IMR-90 (cell line): ENCODE results near the gene INPP5A. TPM values are rescaled to one million over a fixed set of nuclear protein-coding genes. Genes with fewer than 3 reads are reported as not detected.

ENCODE experiments used
- ATAC-seq: fragments of 200-7000 bp; cut with Tn5 transposase; 2 replicates; pipeline ENCODE4 v1.9.1; 2020; ENCODE audit warnings: low read depth, mild to moderate bottlenecking, moderate library complexity
- BruUV-seq: library from RNA; stranded (reverse); fragments of 400-500 nt; replicated peaks from 2 replicates; lab custom pipeline; 2021; lab: Mats Ljungman, UMichigan
- CTCF ChIA-PET: fragments of 300-600 bp; formaldehyde crosslinking; extraction: SDS; loops from one replicate; lab custom pipeline; 2021; ENCODE audit warnings: antibody characterized with exemption; lab: Yijun Ruan, JAX
- POLR2A ChIA-PET: fragments of 300-600 bp; sonication (Branson Sonifier 250); formaldehyde crosslinking; loops from one replicate; lab custom pipeline; 2022; ENCODE audit warnings: antibody characterized with exemption; ENCODE audit not compliant: unreplicated experiment; lab: Charles Lee
- DNase-seq: peaks from one replicate; pipeline ENCODE4 v3.0.0; 2013
- H2AFZ ChIP-seq: replicated peaks from 2 replicates; pipeline ENCODE3; 2013; ENCODE audit warnings: low read length, mild to moderate bottlenecking; ENCODE audit not compliant: poor library complexity
- H2AK5ac ChIP-seq: 2 replicates; pipeline ENCODE4 v1.6.1; 2013; ENCODE audit warnings: low read depth, low read length, inconsistent platforms
- H2AK9ac ChIP-seq: replicated peaks from 2 replicates; pipeline ENCODE3; 2013; ENCODE audit warnings: mild to moderate bottlenecking, low read depth, low read length, moderate library complexity; ENCODE audit not compliant: poor library complexity
- H2BK120ac ChIP-seq: 2 replicates; pipeline ENCODE4 v1.6.1; 2013; ENCODE audit warnings: low read depth, low read length, inconsistent platforms
- H2BK15ac ChIP-seq: 3 replicates; pipeline ENCODE4 v1.6.1; 2013; ENCODE audit warnings: low read depth, low read length, inconsistent platforms
- H2BK20ac ChIP-seq: 2 replicates; pipeline ENCODE4 v1.6.1; 2013; ENCODE audit warnings: low read depth, mild to moderate bottlenecking, inconsistent platforms, low read length, moderate library complexity
- H2BK5ac ChIP-seq: 2 replicates; pipeline ENCODE4 v1.6.1; 2013; ENCODE audit warnings: mild to moderate bottlenecking, low read depth, low read length, inconsistent platforms; ENCODE audit not compliant: poor library complexity, severe bottlenecking
- H3K14ac ChIP-seq: replicated peaks from 2 replicates; pipeline ENCODE4 v1.6.1; 2013; ENCODE audit warnings: low read depth, low read length, inconsistent platforms
- H3K18ac ChIP-seq: 2 replicates; pipeline ENCODE4 v1.6.1; 2013; ENCODE audit warnings: low read depth, low read length, control low read depth
- H3K23ac ChIP-seq: 2 replicates; pipeline ENCODE4 v1.6.1; 2013; ENCODE audit warnings: low read depth, low read length, inconsistent platforms
- H3K27ac ChIP-seq: 2 replicates; pipeline ENCODE4 v1.5.1; 2013; ENCODE audit warnings: mild to moderate bottlenecking, control low read depth, low read length; ENCODE audit not compliant: insufficient read depth
- H3K27me3 ChIP-seq: 2 replicates; pipeline ENCODE4 v1.6.1; 2013; ENCODE audit warnings: low read length; ENCODE audit not compliant: control insufficient read depth, insufficient read depth
- H3K36me3 ChIP-seq: 2 replicates; pipeline ENCODE4 v1.6.1; 2013; ENCODE audit warnings: low read length, mixed read lengths; ENCODE audit not compliant: control insufficient read depth, insufficient read depth
- H3K4ac ChIP-seq: 2 replicates; pipeline ENCODE4 v1.6.1; 2013; ENCODE audit warnings: low read depth, low read length, inconsistent platforms
- H3K4me1 ChIP-seq: 2 replicates; pipeline ENCODE4 v1.6.1; 2013; ENCODE audit warnings: low read length, mixed read lengths; ENCODE audit not compliant: control insufficient read depth, insufficient read depth
- H3K4me2 ChIP-seq: 2 replicates; pipeline ENCODE4 v1.6.1; 2013; ENCODE audit warnings: low read depth, mild to moderate bottlenecking, control low read depth, low read length, moderate library complexity
- H3K4me3 ChIP-seq: 2 replicates; pipeline ENCODE4 v1.5.1; 2013; ENCODE audit warnings: low read depth, mild to moderate bottlenecking, control low read depth, low read length, moderate library complexity; ENCODE audit not compliant: insufficient read depth
- H3K56ac ChIP-seq: 2 replicates; pipeline ENCODE4 v1.6.1; 2013; ENCODE audit warnings: low read length, inconsistent platforms; ENCODE audit not compliant: insufficient read depth; ENCODE audit errors: extremely low read depth
- H3K79me1 ChIP-seq, 2 experiments: 2 replicates each; pipeline ENCODE4 v1.6.1; 2013; ENCODE audit warnings: low read length in 2 of 2, inconsistent platforms in 1 of 2, low read depth in 1 of 2
- H3K9ac ChIP-seq: 2 replicates; pipeline ENCODE4 v1.6.1; 2013; ENCODE audit warnings: low read depth, low read length, control low read depth
- H3K9me1 ChIP-seq: 2 replicates; pipeline ENCODE4 v1.6.1; 2013; ENCODE audit warnings: low read length, inconsistent platforms; ENCODE audit not compliant: insufficient read depth
- H3K9me3 ChIP-seq: 2 replicates; pipeline ENCODE4 v1.6.1; 2013; ENCODE audit warnings: low read length; ENCODE audit not compliant: control insufficient read depth, insufficient read depth
- H4K20me1 ChIP-seq: 2 replicates; pipeline ENCODE4 v1.6.1; 2013; ENCODE audit warnings: low read length, inconsistent platforms; ENCODE audit not compliant: insufficient read depth
- H4K5ac ChIP-seq: 2 replicates; pipeline ENCODE4 v1.6.1; 2013; ENCODE audit warnings: mild to moderate bottlenecking, low read depth, low read length, control low read depth
- H4K8ac ChIP-seq, 2 experiments: 2 replicates each; pipeline ENCODE4 v1.6.1; 2013; ENCODE audit warnings: low read depth in 2 of 2, low read length in 2 of 2, control low read depth in 1 of 2, inconsistent platforms in 1 of 2
- H4K91ac ChIP-seq: 2 replicates; pipeline ENCODE4 v1.6.1; 2013; ENCODE audit warnings: low read depth, low read length, inconsistent platforms; ENCODE audit not compliant: insufficient read depth
- BHLHE40 ChIP-seq: fragments of 150-350 bp; IDR thresholded peaks from 2 replicates; pipeline ENCODE4 v1.6.1; 2016; ENCODE audit warnings: mild to moderate bottlenecking, low read depth, low read length
- FOS ChIP-seq: fragments of 150-350 bp; IDR thresholded peaks from 2 replicates; pipeline ENCODE4 v1.6.1; 2016; ENCODE audit warnings: low read depth, low read length
- MAZ ChIP-seq: IDR thresholded peaks from 2 replicates; pipeline ENCODE4 v1.6.1; 2012; ENCODE audit warnings: low read depth, mild to moderate bottlenecking, low read length, improper control_type of control experiment, moderate library complexity, borderline replicate concordance
- MXI1 ChIP-seq: IDR thresholded peaks from 2 replicates; pipeline ENCODE4 v1.6.1; 2012; ENCODE audit warnings: low read depth, mild to moderate bottlenecking, low read length, moderate library complexity, borderline replicate concordance
- POLR2A ChIP-seq: IDR thresholded peaks from 2 replicates; pipeline ENCODE4 v1.6.1; 2012; ENCODE audit warnings: mild to moderate bottlenecking, low read depth, low read length
- RAD21 ChIP-seq: IDR thresholded peaks from 2 replicates; pipeline ENCODE4 v1.6.1; 2012; ENCODE audit warnings: low read length, improper control_type of control experiment
- SMC3 ChIP-seq: fragments of 150-350 bp; IDR thresholded peaks from 2 replicates; pipeline ENCODE4 v1.6.1; 2016; ENCODE audit warnings: low read depth, mild to moderate bottlenecking, antibody characterized with exemption, low read length, moderate library complexity
- WGBS, 2 experiments: methylation state at CpG; one replicate each; pipeline versions ENCODE4 v1.1.5 to v1.1.7; 2013; ENCODE audit warnings: missing lambda C conversion rate in 2 of 2; ENCODE audit not compliant: insufficient read length in 1 of 2; ENCODE audit errors: extremely low coverage in 2 of 2; 5-methylcytosine and 5-hydroxymethylcytosine counted together
- dilution Hi-C: fragments of 300-500 bp; cut with HindIII; formaldehyde crosslinking; loops from one replicate; pipeline ENCODE4 v1.14.3; 2018; ENCODE audit warnings: low sequenced_read_pairs; ENCODE audit not compliant: unreplicated experiment
- in situ Hi-C: fragments of 300-500 bp; cut with MboI; formaldehyde crosslinking; loops from 3 replicates; pipeline ENCODE4 v1.14.3; 2019; ENCODE audit warnings: low sequenced_read_pairs, inconsistent platforms, mixed read lengths
- intact Hi-C: fragments of 100-400 bp; cut with micrococcal nuclease; formaldehyde crosslinking; loops from 2 replicates; pipeline ENCODE4 v1.10.0; 2022
- polyA plus RNA-seq, 3 experiments: library from polyadenylated mRNA; depleted of rRNA; stranded (reverse); fragments of >200 nt; gene quantifications; 2 replicates each; pipeline ENCODE4 v1.2.3, GENCODE V29; 2012; ENCODE audit warnings: low replicate concordance in 1 of 3
- total RNA-seq: library from RNA; depleted of rRNA; stranded (reverse); fragments of >200 nt; gene quantifications from 2 replicates; pipeline ENCODE4 v1.2.3, GENCODE V29; 2012
- TF ChIP-seq, protein P1 (sequence below): conservative IDR thresholded peaks from 2 replicates; pipeline ENCODE4 v1.5.1; 2012; ENCODE audit warnings: mild to moderate bottlenecking, low read depth, low read length, improper control_type of control experiment

INPP5A gene
- total and polyA plus RNA-seq, 2 of the 4 experiments (the other 2 are of a cell fraction) = 21.4 to 36.7 TPM

DNA sequence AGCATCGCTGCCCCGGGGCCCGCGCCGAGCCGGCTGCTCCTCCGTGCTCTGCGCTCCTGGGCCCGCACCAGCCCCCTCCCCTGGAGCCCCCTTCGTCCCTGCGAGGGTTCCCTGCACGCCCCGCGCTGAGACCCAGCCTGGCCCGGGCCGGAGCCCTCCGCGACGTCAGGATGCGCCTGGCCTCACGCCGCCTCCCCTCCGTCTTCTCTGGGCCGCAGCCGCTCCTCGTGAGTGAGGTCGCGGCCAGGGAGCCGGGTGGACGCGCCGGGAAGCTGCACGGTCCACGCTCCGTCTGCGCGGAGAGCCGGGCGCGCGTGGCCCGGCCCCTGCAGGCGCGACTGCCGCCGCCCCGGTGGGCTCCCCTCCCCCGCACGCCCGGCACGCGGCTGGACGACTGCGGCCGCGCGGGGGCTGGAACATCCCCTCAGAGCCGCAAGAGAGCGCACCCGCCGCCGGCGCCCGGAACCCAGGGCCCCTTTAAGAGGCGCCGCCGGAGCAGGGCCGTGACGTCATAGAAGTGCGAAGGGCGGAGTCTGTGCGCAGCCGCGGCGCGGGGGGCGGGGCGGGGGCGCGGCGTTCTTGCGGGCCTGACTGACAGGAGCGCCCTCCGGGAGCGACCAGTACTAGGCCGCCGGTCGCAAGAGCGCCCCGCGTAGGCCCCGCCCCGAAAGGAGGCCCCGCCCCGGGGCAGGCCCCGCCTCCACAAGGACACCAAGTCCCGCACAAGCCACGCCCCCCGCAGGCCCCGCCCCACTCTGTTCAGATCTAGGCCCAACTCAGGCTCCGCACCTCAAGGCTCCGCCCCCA, 507 bp upstream of the INPP5A start:
- Histone ChIP-seq H2BK5ac (peak overlapping the region; percentile 80), H3K56ac (no peak overlapping the region), H4K20me1 (peaks cover 37% of the 10 kb centered on the region), H2AK5ac (no peak overlapping the region), H2AFZ (peak overlapping the region; percentile 96), H3K4me2 (peak overlapping the region; percentile 66), H3K14ac (peak overlapping the region; percentile 65; the same call in 1 of the 2 replicates), H3K9me1 (peaks cover 25% of the 10 kb centered on the region), H3K4me3 (peak overlapping the region; percentile 74), H2BK120ac (peak overlapping the region; percentile 26; the same call in 1 of the 2 replicates), H3K9me3 (0 out of 2 replicates have a peak, but pooled peaks cover 2% of the 10 kb centered on the region), H3K18ac (no peak overlapping the region), H2BK20ac (no peak overlapping the region), H4K8ac (peak overlapping the region in 1 of 2 experiments; percentile 62; a peak in 1 of 4 replicates), H2AK9ac (peak overlapping the region; percentile 6), H3K27ac (peak overlapping the region; percentile 87), H3K36me3 (no peaks in the 10 kb centered on the region), H2BK15ac (no peak overlapping the region), H3K9ac (peak overlapping the region; percentile 72), H4K5ac (no peak overlapping the region), H3K4me1 (peaks cover 28% of the 10 kb centered on the region), H4K91ac (peak overlapping the region; percentile 67; the same call in 1 of the 2 replicates), H3K23ac (peak overlapping the region; percentile 71; the same call in 1 of the 2 replicates), H3K79me1 (peaks cover 23 to 79% of the 10 kb centered on the region in 2 experiments), H3K27me3 (no peaks in the 10 kb centered on the region), H3K4ac (peak overlapping the region; percentile 76)
- ChIA-PET POLR2A (interaction anchor here (0.6 kb wide), 1 partner anchor 11 kb away, joined by 3 read pairs; no protein-coding TSS in a partner anchor), CTCF (interaction anchor here (1.6 kb wide), 1 partner anchor 77 kb away, joined by 4 read pairs; no protein-coding TSS in a partner anchor)
- in situ Hi-C loops (no loop called here), dilution Hi-C loops (no loop called here), intact Hi-C loops (loop anchor here (1.0 to 5.0 kb wide), 3 partner anchors 20 to 78 kb away; no protein-coding TSS in a partner anchor)
- TF ChIP-seq BHLHE40 (peak; percentile 80), MXI1 (peak; percentile 38; the same call in 1 of the 2 replicates), MAZ (peak; percentile 88), POLR2A (no peak), SMC3 (peak; percentile 42), RAD21 (peak; percentile 20), FOS (no peak)
- TF ChIP-seq, protein P1, sequence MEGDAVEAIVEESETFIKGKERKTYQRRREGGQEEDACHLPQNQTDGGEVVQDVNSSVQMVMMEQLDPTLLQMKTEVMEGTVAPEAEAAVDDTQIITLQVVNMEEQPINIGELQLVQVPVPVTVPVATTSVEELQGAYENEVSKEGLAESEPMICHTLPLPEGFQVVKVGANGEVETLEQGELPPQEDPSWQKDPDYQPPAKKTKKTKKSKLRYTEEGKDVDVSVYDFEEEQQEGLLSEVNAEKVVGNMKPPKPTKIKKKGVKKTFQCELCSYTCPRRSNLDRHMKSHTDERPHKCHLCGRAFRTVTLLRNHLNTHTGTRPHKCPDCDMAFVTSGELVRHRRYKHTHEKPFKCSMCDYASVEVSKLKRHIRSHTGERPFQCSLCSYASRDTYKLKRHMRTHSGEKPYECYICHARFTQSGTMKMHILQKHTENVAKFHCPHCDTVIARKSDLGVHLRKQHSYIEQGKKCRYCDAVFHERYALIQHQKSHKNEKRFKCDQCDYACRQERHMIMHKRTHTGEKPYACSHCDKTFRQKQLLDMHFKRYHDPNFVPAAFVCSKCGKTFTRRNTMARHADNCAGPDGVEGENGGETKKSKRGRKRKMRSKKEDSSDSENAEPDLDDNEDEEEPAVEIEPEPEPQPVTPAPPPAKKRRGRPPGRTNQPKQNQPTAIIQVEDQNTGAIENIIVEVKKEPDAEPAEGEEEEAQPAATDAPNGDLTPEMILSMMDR = peak; percentile 46
- WGBS, 2 experiments = 1% methylated on average over 46 of the region's 102 CpGs; no CpG with 5 or more reads in 1 of the 2 experiments
- ATAC-seq (peak; percentile 93), DNase-seq (peak; percentile 98)
- no TSS peak for BruUV-seq
